ENCODE measurements around the gene CEBPA. TPM values are rescaled to one million over a fixed set of nuclear protein-coding genes. Genes with fewer than 3 reads are reported as not detected.

Gene CEBPA
- total and polyA plus RNA-seq, 10 donors: 7.4 to 27.7 (median 18.0) TPM

DNA sequence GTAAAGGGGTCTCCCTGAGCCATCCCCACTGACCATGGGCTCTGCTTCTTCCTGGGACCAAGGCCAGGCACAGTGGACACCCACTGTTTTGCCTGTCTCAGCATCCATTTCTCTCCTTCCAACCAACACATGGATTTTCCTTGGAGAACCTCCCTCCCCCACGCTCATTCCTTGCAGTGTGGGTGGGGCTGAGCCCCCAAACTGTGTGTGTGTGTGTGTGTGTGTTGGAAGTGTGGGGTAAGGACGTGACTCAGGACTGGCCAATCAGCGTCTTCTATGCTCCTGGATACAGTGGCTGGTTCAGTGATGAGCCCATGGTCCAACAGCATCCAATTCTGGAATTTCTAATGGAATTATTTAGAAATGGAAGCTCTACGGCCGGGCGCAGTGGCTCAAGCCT, 18.7 kb downstream of the CEBPA start:
- no peak overlapping the region for H3K4me3 ChIP-seq
- intact Hi-C loops (cut with DNase I; ENCODE audit: low total_unique reads): no loop called here
- no peak for DNase-seq
- 87 to 97% (median 91%) methylated on average over 6 of the region's 6 CpGs for WGBS, 5 donors
- H3K27ac ChIP-seq: no peak overlapping the region
- TF ChIP-seq, protein P1, sequence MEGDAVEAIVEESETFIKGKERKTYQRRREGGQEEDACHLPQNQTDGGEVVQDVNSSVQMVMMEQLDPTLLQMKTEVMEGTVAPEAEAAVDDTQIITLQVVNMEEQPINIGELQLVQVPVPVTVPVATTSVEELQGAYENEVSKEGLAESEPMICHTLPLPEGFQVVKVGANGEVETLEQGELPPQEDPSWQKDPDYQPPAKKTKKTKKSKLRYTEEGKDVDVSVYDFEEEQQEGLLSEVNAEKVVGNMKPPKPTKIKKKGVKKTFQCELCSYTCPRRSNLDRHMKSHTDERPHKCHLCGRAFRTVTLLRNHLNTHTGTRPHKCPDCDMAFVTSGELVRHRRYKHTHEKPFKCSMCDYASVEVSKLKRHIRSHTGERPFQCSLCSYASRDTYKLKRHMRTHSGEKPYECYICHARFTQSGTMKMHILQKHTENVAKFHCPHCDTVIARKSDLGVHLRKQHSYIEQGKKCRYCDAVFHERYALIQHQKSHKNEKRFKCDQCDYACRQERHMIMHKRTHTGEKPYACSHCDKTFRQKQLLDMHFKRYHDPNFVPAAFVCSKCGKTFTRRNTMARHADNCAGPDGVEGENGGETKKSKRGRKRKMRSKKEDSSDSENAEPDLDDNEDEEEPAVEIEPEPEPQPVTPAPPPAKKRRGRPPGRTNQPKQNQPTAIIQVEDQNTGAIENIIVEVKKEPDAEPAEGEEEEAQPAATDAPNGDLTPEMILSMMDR (IDR thresholded peaks at IDR 0.05 in 8 of 11, conservative IDR thresholded peaks at IDR 0.05 in 3 of 11): no peak
- TF ChIP-seq POLR2AphosphoS5 (IDR thresholded peaks at IDR 0.05): no peak
- no peak for TF ChIP-seq POLR2A (IDR thresholded peaks at IDR 0.05)
- H3K9me3 ChIP-seq: peaks cover 0 to 14% (median 11%) of the 10 kb centered on the region in 8 donors
- peaks cover 0 to 71% (median 16%) of the 10 kb centered on the region in 6 donors for H3K4me1 ChIP-seq
- H3K36me3 ChIP-seq: no peaks in the 10 kb centered on the region
- H3K27me3 ChIP-seq (replicated peaks in 1 of 7): peaks cover 0 to 19% (median 0%) of the 10 kb centered on the region in 7 donors

DNA sequence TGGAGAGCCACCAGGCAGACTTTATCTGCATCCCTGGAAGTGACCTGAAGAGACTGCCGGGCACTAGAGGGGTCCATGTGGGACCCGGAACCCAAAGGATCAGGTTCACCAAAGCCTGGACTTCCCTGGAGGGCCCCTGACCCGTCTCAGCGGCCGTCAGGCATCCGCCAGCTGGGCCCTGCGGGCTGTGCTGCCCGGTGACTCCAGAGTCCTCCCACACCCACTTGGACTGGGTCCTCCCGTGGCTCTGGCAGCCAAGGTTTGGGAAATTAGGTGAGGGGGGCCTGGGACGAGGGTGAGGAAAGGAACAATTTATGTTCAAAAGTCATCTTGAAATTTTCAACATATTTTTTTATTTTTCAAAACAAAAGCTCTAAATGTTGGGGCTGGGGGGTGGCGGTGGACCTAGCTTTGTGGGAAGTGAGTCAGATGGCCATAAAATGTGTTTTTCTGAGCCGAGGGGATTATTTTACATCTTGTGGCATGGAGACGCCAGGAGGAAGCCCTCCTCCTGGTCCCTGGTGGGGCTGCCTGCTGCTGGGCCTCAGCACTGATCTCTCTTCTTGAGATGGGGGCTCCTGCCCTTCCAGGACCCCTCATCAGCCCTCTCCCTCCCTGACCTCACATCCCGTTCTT, 20.2 kb downstream of the CEBPA start:
- peaks cover 0 to under 1% (median 0%) of the 10 kb centered on the region in 8 donors for H3K9me3 ChIP-seq
- DNase-seq: no peak
- TF ChIP-seq POLR2A (IDR thresholded peaks at IDR 0.05): no peak
- TF ChIP-seq, protein P1 (IDR thresholded peaks at IDR 0.05 in 8 of 11, conservative IDR thresholded peaks at IDR 0.05 in 3 of 11): no peak
- TF ChIP-seq POLR2AphosphoS5 (IDR thresholded peaks at IDR 0.05): no peak
- H3K36me3 ChIP-seq: no peaks in the 10 kb centered on the region
- H3K27me3 ChIP-seq (replicated peaks in 1 of 7): peaks cover 0 to 17% (median 0%) of the 10 kb centered on the region in 7 donors
- peaks cover 0 to 66% (median 18%) of the 10 kb centered on the region in 6 donors for H3K4me1 ChIP-seq
- no peak overlapping the region for H3K27ac ChIP-seq
- intact Hi-C loops (cut with DNase I; ENCODE audit: low total_unique reads): no loop called here
- WGBS, 5 donors: 56 to 78% (median 68%) methylated on average over 12 to 14 of the region's 14 CpGs
- H3K4me3 ChIP-seq: no peak overlapping the region

DNA sequence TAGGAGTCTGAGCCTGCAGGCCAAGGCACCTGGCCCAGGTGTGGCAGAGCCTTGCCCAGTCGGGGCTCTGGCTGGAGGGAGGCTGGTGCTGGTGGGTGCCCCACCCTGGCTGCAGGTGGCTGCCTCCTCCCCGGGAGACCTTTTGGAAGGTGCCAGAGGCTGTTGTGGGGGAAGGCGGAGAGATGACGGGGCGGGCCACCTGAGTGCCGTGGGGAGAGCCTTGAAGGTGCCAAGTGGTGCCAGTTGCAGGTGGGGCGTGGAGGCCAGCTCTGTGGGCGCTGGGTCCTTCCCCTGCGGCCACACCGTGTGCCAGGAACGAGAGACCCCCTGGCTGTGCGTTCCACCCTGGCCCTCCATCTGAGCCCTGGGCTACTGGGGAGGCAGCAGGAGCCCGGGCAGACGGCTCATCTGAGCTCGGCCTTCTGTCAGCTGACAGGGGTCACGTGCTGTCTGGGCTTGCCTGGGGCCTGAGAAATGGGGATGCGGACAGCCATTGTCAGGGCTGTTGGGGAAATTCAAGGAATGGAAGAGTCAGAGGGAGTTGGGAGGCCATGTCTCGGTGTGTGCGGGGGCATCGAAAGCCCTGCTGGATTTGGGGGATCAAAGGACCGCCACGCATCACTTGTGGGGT, 20.9 kb downstream of the CEBPA start:
- H3K27ac ChIP-seq: peak overlapping the region in 2 of 8 donors; percentile 62 to 81

More for the DNA sequence above, 20.9 kb downstream of the CEBPA start:
- H3K4me3 ChIP-seq: no peak overlapping the region
- no peaks in the 10 kb centered on the region for H3K36me3 ChIP-seq
- TF ChIP-seq POLR2AphosphoS5 (IDR thresholded peaks at IDR 0.05): no peak
- TF ChIP-seq POLR2A (IDR thresholded peaks at IDR 0.05): no peak
- TF ChIP-seq, protein P1 (IDR thresholded peaks at IDR 0.05 in 8 of 11, conservative IDR thresholded peaks at IDR 0.05 in 3 of 11): no peak
- H3K4me1 ChIP-seq: peaks cover 0 to 58% (median 12%) of the 10 kb centered on the region in 6 donors
- WGBS, 5 donors: 79 to 94% (median 89%) methylated on average over 19 to 22 of the region's 22 CpGs
- DNase-seq: no peak
- H3K9me3 ChIP-seq: no peaks in the 10 kb centered on the region
- intact Hi-C loops (cut with DNase I; ENCODE audit: low total_unique reads): no loop called here
- peaks cover 0 to 13% (median 0%) of the 10 kb centered on the region in 7 donors for H3K27me3 ChIP-seq (replicated peaks in 1 of 7)

Measured in spleen (tissue), 11 donors.